HepG2 (cell line): ENCODE results near the gene NOXA1. TPM values are rescaled to one million over a fixed set of nuclear protein-coding genes. Genes with fewer than 3 reads are reported as not detected.

ENCODE experiments used
- DRAP1 ChIP-seq: IDR thresholded peaks from 2 replicates; pipeline ENCODE4 v1.6.1; 2016; ENCODE audit warnings: missing genetic modification reagents, missing compliant biosample characterization
- HES4 ChIP-seq: sonication (generic); formaldehyde crosslinking; IDR thresholded peaks from 2 replicates; pipeline ENCODE4 v1.9.0; 2021; ENCODE audit warnings: mild to moderate bottlenecking, missing genetic modification reagents, borderline replicate concordance
- KDM4B ChIP-seq: sonication (generic); formaldehyde crosslinking; IDR thresholded peaks from 2 replicates; pipeline ENCODE4 v1.4.0; 2020; ENCODE audit warnings: missing genetic modification reagents
- MAFF ChIP-seq: IDR thresholded peaks from 2 replicates; pipeline ENCODE4 v1.6.1; 2011; ENCODE audit warnings: low read depth, low read length, improper control_type of control experiment
- MAFG ChIP-seq: sonication (generic); formaldehyde crosslinking; IDR thresholded peaks from 2 replicates; pipeline ENCODE4 v1.5.1; 2020; ENCODE audit warnings: mild to moderate bottlenecking, missing genetic modification reagents
- MED13 ChIP-seq: sonication (generic); formaldehyde crosslinking; IDR thresholded peaks from 2 replicates; pipeline ENCODE4 v1.5.0; 2020; ENCODE audit warnings: missing genetic modification reagents
- PRMT3 ChIP-seq: sonication (generic); formaldehyde crosslinking; IDR thresholded peaks from 2 replicates; pipeline ENCODE4 v1.8.1; 2022; ENCODE audit warnings: low read depth, mild to moderate bottlenecking, moderate library complexity, missing genetic modification reagents, borderline replicate concordance
- TBP ChIP-seq: sonication (generic); formaldehyde crosslinking; IDR thresholded peaks from 2 replicates; pipeline ENCODE4 v1.5.0; 2020; ENCODE audit warnings: missing genetic modification reagents
- TEAD3 ChIP-seq: optimal IDR thresholded peaks from 2 replicates; pipeline ENCODE3; 2016; ENCODE audit warnings: borderline replicate concordance
- ZBTB26 ChIP-seq: IDR thresholded peaks from 2 replicates; pipeline ENCODE4 v1.6.1; 2016; ENCODE audit warnings: missing compliant biosample characterization, missing genetic modification reagents, borderline replicate concordance
- ZFAT ChIP-seq: sonication (generic); formaldehyde crosslinking; conservative IDR thresholded peaks from 2 replicates; pipeline ENCODE4 v1.8.1; 2023; ENCODE audit warnings: missing genetic modification reagents, inconsistent platforms
- ZNF33B ChIP-seq: sonication (generic); formaldehyde crosslinking; IDR thresholded peaks from 2 replicates; pipeline ENCODE4 v1.5.1; 2020; ENCODE audit warnings: mild to moderate bottlenecking, missing genetic modification reagents
- ZNF414 ChIP-seq: sonication (generic); formaldehyde crosslinking; IDR thresholded peaks from 2 replicates; pipeline ENCODE4 v1.5.0; 2020; ENCODE audit warnings: missing genetic modification reagents
- ZNF484 ChIP-seq: sonication (generic); formaldehyde crosslinking; IDR thresholded peaks from 2 replicates; pipeline ENCODE4 v1.5.1; 2020; ENCODE audit warnings: mild to moderate bottlenecking, low read depth, missing genetic modification reagents, borderline replicate concordance
- ZNF543 ChIP-seq: sonication (generic); formaldehyde crosslinking; IDR thresholded peaks from 2 replicates; pipeline ENCODE4 v1.4.0; 2020; ENCODE audit warnings: mild to moderate bottlenecking, missing genetic modification reagents
- ZNF768 ChIP-seq: sonication (generic); formaldehyde crosslinking; IDR thresholded peaks from 2 replicates; pipeline ENCODE4 v1.4.0; 2020; ENCODE audit warnings: missing genetic modification reagents
- polyA plus RNA-seq, 8 experiments: library from polyadenylated mRNA; depleted of rRNA in 3 of 8; stranded (reverse) in 7 of 8; unstranded in 1 of 8; fragments of >200 nt; fragmentation: Illumina TruSeq in 4 of 8; extraction: Trizol in 4 of 8; gene quantifications; 2 replicates each; pipeline versions ENCODE4 v1.2.1 to v1.2.3, GENCODE V29; 2011 to 2016; ENCODE audit warnings: low read depth in 4 of 8, missing spikeins in 1 of 8, mixed read lengths in 1 of 8; ENCODE audit not compliant: insufficient read depth in 1 of 8
- total RNA-seq, 5 experiments: library from RNA; depleted of rRNA; stranded (reverse); fragments of >200 nt; fragmentation: Illumina TruSeq; extraction: Trizol; gene quantifications; 2 replicates each; pipeline ENCODE4 v1.2.3, GENCODE V29; 2016; ENCODE audit warnings: low read depth in 1 of 5
- TF ChIP-seq, protein P1 (sequence below), 2 experiments: sonication (generic) in 1 of 2; formaldehyde crosslinking in 1 of 2; IDR thresholded peaks; 2 replicates each; pipeline versions ENCODE4 v1.6.1 to v1.9.0; 2014 to 2022; ENCODE audit warnings: antibody characterized with exemption in 1 of 2, borderline replicate concordance in 1 of 2, inconsistent platforms in 1 of 2, low read depth in 1 of 2, missing genetic modification reagents in 1 of 2
- TF ChIP-seq, protein P2 (sequence below): sonication (generic); formaldehyde crosslinking; conservative IDR thresholded peaks from 2 replicates; pipeline ENCODE4 v1.5.0; 2020; ENCODE audit warnings: missing genetic modification reagents

Gene NOXA1
- total and polyA plus RNA-seq, 2 of the 13 experiments (the other 11 are each of a cell fraction or from before 2014, with no cell fraction given): 0.78 to 1.2 TPM

DNA sequence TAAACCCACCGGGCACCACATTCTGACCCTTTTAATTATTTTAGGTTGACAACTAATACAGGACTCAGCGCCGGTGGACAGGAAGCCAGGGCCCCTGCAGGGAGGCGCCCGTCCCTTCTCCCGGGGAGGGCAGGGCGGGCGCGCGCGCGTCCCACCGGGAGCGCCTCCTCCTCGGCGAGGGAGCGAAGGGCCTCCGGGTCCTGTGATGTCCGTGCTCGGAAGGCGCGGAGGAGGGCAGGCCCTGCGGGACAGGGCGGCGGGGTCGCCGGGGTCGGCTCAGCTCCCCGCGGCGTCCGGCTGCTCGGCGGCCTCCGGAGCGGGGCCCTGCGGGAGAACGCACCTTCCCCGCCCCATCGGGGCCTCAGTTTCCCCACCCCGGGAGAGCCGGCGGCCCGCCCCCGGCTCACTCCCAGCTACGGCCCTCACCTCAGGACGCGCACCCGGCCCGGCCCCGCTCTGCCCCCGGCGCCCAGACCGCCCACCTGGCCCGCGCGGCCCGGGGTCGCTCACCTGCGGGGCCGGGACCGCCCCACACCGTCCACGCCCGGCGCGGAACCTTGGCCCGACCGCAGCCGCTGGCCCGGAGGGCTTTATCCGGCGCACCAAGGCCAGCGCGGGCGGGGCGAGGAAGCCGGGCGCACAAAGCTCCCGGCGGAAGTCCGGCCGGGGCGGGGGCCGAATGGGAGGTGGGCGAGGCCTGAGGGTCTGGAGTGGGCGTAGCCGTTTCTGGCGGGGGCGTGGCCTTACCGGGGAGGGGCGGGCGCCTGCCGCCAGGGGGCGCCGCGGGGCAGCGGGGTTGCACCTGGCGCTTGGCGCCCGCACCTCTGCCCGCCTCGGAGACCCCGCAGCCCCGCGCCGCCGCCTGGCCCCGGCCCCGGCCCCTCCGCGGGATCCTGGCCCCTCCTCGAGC is at the start of gene NOXA1, which contains the start of gene EXD3 (continued):
- TF ChIP-seq, protein P1, sequence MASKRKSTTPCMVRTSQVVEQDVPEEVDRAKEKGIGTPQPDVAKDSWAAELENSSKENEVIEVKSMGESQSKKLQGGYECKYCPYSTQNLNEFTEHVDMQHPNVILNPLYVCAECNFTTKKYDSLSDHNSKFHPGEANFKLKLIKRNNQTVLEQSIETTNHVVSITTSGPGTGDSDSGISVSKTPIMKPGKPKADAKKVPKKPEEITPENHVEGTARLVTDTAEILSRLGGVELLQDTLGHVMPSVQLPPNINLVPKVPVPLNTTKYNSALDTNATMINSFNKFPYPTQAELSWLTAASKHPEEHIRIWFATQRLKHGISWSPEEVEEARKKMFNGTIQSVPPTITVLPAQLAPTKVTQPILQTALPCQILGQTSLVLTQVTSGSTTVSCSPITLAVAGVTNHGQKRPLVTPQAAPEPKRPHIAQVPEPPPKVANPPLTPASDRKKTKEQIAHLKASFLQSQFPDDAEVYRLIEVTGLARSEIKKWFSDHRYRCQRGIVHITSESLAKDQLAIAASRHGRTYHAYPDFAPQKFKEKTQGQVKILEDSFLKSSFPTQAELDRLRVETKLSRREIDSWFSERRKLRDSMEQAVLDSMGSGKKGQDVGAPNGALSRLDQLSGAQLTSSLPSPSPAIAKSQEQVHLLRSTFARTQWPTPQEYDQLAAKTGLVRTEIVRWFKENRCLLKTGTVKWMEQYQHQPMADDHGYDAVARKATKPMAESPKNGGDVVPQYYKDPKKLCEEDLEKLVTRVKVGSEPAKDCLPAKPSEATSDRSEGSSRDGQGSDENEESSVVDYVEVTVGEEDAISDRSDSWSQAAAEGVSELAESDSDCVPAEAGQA (IDR thresholded peaks at IDR 0.05; ENCODE audit: low read depth): peak; percentile 55
- TF ChIP-seq, protein P1 (CRISPR knock-in tag; IDR thresholded peaks at IDR 0.05; ENCODE audit: borderline replicate concordance): no peak
- TF ChIP-seq TEAD3 (CRISPR knock-in tag): no peak
- peak; percentile 73; the same call in 1 of the 2 replicates for TF ChIP-seq ZNF33B (CRISPR knock-in tag)
- peak; percentile 37; the same call in 1 of the 2 replicates for TF ChIP-seq DRAP1 (CRISPR knock-in tag)
- TF ChIP-seq, protein P2, sequence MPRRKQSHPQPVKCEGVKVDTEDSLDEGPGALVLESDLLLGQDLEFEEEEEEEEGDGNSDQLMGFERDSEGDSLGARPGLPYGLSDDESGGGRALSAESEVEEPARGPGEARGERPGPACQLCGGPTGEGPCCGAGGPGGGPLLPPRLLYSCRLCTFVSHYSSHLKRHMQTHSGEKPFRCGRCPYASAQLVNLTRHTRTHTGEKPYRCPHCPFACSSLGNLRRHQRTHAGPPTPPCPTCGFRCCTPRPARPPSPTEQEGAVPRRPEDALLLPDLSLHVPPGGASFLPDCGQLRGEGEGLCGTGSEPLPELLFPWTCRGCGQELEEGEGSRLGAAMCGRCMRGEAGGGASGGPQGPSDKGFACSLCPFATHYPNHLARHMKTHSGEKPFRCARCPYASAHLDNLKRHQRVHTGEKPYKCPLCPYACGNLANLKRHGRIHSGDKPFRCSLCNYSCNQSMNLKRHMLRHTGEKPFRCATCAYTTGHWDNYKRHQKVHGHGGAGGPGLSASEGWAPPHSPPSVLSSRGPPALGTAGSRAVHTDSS: 0 out of 2 replicates have a peak, but pooled peaks have one; percentile 75
- TF ChIP-seq MAFG (CRISPR knock-in tag): no peak
- TF ChIP-seq MAFF: no peak
- peak; percentile 64; the same call in 1 of the 2 replicates for TF ChIP-seq HES4
- 0 out of 2 replicates have a peak, but pooled peaks have one; percentile 66 for TF ChIP-seq KDM4B (CRISPR knock-in tag)
- no peak for TF ChIP-seq TBP (CRISPR knock-in tag)
- no peak; the same call in 1 of the 2 replicates for TF ChIP-seq MED13 (CRISPR knock-in tag)
- TF ChIP-seq ZNF543 (CRISPR knock-in tag): no peak; the same call in 1 of the 2 replicates
- no peak for TF ChIP-seq ZNF484 (CRISPR knock-in tag)
- TF ChIP-seq ZNF768 (CRISPR knock-in tag): peak; percentile 79; the same call in 1 of the 2 replicates
- no peak for TF ChIP-seq ZFAT (CRISPR knock-in tag)
- TF ChIP-seq ZNF414: peak; percentile 69; the same call in 1 of the 2 replicates
- TF ChIP-seq PRMT3 (CRISPR knock-in tag): no peak; the same call in 1 of the 2 replicates
- TF ChIP-seq ZBTB26: no peak
